ENCODE results near the gene CDH6.

The CDH6 gene

DNA sequence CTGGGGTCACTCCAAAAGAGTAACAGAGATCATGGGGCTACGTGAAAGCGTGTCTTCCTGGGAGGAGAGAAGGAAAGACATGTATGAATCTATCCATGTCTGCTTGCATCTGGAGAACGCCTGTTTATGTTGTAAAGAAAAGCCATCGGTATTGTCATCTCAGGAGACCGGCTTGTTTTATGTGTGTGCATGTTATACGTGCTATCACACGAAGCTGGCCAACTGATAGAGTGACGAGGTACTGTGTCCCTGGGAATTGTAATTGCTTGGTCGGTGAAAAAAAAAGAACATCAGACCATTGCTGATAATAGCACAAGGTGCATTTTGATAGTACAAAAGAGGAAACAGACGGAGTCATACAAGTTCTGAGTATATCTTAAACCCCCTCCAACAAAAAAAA lies 370 bp upstream of the CDH6 start:
- Histone ChIP-seq H3K4me3 (ENCODE audit: low read length, poor library complexity, severe bottlenecking) (no peak overlapping the region), H3K4me2 (ENCODE audit: low read depth, low read length, poor library complexity, severe bottlenecking) (no peak overlapping the region)

DNA sequence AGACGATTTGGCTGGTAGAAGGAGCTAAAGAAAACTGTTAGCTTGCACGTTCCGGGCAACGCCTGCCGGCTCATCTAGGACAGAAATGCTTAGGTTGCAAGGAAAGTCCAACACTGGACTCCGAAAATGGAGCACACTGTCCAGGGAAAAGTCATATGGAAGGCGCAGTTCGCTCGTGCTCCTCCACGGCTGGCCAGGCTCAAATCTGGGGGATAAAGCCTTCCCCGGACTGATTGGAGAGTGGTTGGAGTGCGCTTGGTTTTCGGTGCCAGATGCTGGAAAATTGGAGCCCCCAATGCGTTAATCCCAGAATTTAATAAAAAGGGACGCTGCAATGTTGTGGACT lies 955 bp downstream of the CDH6 start:
- H3K79me2 ChIP-seq (ENCODE audit: insufficient read depth, low read length) = no peaks in the 10 kb centered on the region
- H3K27me3 ChIP-seq (ENCODE audit: insufficient read depth, low read length, poor library complexity, severe bottlenecking) = no peaks in the 10 kb centered on the region
- no peak overlapping the region for H3K9ac ChIP-seq (ENCODE audit: low read depth, low read length, poor library complexity, severe bottlenecking)
- TF ChIP-seq, protein P1, sequence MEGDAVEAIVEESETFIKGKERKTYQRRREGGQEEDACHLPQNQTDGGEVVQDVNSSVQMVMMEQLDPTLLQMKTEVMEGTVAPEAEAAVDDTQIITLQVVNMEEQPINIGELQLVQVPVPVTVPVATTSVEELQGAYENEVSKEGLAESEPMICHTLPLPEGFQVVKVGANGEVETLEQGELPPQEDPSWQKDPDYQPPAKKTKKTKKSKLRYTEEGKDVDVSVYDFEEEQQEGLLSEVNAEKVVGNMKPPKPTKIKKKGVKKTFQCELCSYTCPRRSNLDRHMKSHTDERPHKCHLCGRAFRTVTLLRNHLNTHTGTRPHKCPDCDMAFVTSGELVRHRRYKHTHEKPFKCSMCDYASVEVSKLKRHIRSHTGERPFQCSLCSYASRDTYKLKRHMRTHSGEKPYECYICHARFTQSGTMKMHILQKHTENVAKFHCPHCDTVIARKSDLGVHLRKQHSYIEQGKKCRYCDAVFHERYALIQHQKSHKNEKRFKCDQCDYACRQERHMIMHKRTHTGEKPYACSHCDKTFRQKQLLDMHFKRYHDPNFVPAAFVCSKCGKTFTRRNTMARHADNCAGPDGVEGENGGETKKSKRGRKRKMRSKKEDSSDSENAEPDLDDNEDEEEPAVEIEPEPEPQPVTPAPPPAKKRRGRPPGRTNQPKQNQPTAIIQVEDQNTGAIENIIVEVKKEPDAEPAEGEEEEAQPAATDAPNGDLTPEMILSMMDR (conservative IDR thresholded peaks at IDR 0.05; ENCODE audit: low read length) = no peak
- no peak for TF ChIP-seq EZH2phosphoT487 (IDR thresholded peaks at IDR 0.05; ENCODE audit: borderline replicate concordance)
- no peaks in the 10 kb centered on the region for H3K9me3 ChIP-seq (ENCODE audit: insufficient read depth, low read depth, low read length)
- H3K36me3 ChIP-seq (ENCODE audit: insufficient read depth, low read length) = no peaks in the 10 kb centered on the region
- no peak overlapping the region for H3K4me3 ChIP-seq (ENCODE audit: low read length, poor library complexity, severe bottlenecking)
- no peaks in the 10 kb centered on the region for H4K20me1 ChIP-seq (ENCODE audit: insufficient read depth, low read length, poor library complexity, severe bottlenecking)
- H3K4me2 ChIP-seq (ENCODE audit: low read depth, low read length, poor library complexity, severe bottlenecking) = no peak overlapping the region
- H2AFZ ChIP-seq (ENCODE audit: low read length) = no peak overlapping the region
- no peaks in the 10 kb centered on the region for H3F3A ChIP-seq (ENCODE audit: low read depth)
- no peaks in the 10 kb centered on the region for H3K9me2 ChIP-seq (replicated peaks; ENCODE audit: low read depth, low read length)
- no peaks in the 10 kb centered on the region for H3K4me1 ChIP-seq (ENCODE audit: insufficient read depth, low read length, poor library complexity, severe bottlenecking)

More for the DNA sequence above, 370 bp upstream of the CDH6 start:
- no peaks in the 10 kb centered on the region for H3K27me3 ChIP-seq (ENCODE audit: insufficient read depth, low read length, poor library complexity, severe bottlenecking)
- no peak for TF ChIP-seq EZH2phosphoT487 (IDR thresholded peaks at IDR 0.05; ENCODE audit: borderline replicate concordance)
- TF ChIP-seq, protein P1 (conservative IDR thresholded peaks at IDR 0.05; ENCODE audit: low read length) = no peak
- no peaks in the 10 kb centered on the region for H3K4me1 ChIP-seq (ENCODE audit: insufficient read depth, low read length, poor library complexity, severe bottlenecking)
- no peaks in the 10 kb centered on the region for H3K9me2 ChIP-seq (replicated peaks; ENCODE audit: low read depth, low read length)
- no peaks in the 10 kb centered on the region for H3F3A ChIP-seq (ENCODE audit: low read depth)
- H3K9ac ChIP-seq (ENCODE audit: low read depth, low read length, poor library complexity, severe bottlenecking) = no peak overlapping the region
- H4K20me1 ChIP-seq (ENCODE audit: insufficient read depth, low read length, poor library complexity, severe bottlenecking) = no peaks in the 10 kb centered on the region
- no peaks in the 10 kb centered on the region for H3K79me2 ChIP-seq (ENCODE audit: insufficient read depth, low read length)
- no peaks in the 10 kb centered on the region for H3K36me3 ChIP-seq (ENCODE audit: insufficient read depth, low read length)
- H3K9me3 ChIP-seq (ENCODE audit: insufficient read depth, low read depth, low read length) = no peaks in the 10 kb centered on the region
- H2AFZ ChIP-seq (ENCODE audit: low read length) = no peak overlapping the region

DNA sequence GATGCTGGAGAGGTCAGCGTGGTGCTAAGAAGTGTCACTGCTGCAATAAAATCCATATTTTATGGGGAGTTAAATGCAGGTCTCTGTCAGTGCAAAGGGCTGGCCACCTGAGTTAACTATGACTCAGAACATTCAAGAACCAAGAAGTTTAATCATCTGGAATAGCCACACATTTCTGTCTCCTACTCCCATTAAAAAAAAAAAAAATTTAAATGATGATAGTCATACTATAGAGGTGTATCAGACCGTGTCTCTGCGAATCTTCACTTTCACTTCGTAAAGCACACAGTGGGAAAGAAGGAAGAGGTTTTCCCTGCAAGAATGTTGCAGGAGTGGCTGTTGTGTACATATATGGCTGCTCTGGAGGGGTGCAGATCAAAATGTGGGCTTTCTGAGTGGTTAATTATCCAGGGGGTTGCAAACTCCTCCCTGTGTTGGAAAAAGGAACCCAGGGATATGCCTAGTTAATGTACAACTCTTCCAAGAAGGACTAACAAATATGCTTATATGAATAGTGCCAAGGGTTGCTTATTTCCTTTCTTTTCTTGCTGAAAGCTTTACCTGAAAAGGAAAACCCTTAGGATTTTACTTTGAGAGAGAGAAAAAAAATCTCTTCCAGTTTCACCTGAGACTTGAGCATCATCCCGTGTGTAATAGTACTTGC lies 1.5 kb downstream of the CDH6 start:
- no peak overlapping the region for H3K4me2 ChIP-seq (ENCODE audit: low read depth, low read length, poor library complexity, severe bottlenecking)
- H3K27me3 ChIP-seq (ENCODE audit: insufficient read depth, low read length, poor library complexity, severe bottlenecking) = no peaks in the 10 kb centered on the region
- H4K20me1 ChIP-seq (ENCODE audit: insufficient read depth, low read length, poor library complexity, severe bottlenecking) = no peaks in the 10 kb centered on the region
- no peaks in the 10 kb centered on the region for H3K9me3 ChIP-seq (ENCODE audit: insufficient read depth, low read depth, low read length)
- H3K36me3 ChIP-seq (ENCODE audit: insufficient read depth, low read length) = no peaks in the 10 kb centered on the region
- no peak overlapping the region for H2AFZ ChIP-seq (ENCODE audit: low read length)
- H3K79me2 ChIP-seq (ENCODE audit: insufficient read depth, low read length) = no peaks in the 10 kb centered on the region
- H3K4me1 ChIP-seq (ENCODE audit: insufficient read depth, low read length, poor library complexity, severe bottlenecking) = no peaks in the 10 kb centered on the region
- no peak overlapping the region for H3K4me3 ChIP-seq (ENCODE audit: low read length, poor library complexity, severe bottlenecking)
- TF ChIP-seq, protein P1 (conservative IDR thresholded peaks at IDR 0.05; ENCODE audit: low read length) = no peak
- H3K9me2 ChIP-seq (replicated peaks; ENCODE audit: low read depth, low read length) = no peaks in the 10 kb centered on the region
- no peaks in the 10 kb centered on the region for H3F3A ChIP-seq (ENCODE audit: low read depth)
- H3K9ac ChIP-seq (ENCODE audit: low read depth, low read length, poor library complexity, severe bottlenecking) = no peak overlapping the region

All from Loucy (cell line).